Stimulated activated CD8-positive, alpha-beta memory T cell treated with anti-CD3 and anti-CD28 coated beads, Interleukin-4, amount 100 ng/mL, for 24 hours (primary cell): ENCODE results near the gene PLXNB2.
A peak's percentile ranks its signal among the peaks of the same experiment; 100 is the strongest.
"Not testable (repeated sequence)": the region's sequence is repeated elsewhere in the genome, so short reads cannot be mapped to it uniquely, and the experiment has no call there.

Experiments
- DNase-seq: peaks from one replicate; pipeline ENCODE4 v3.0.0-alpha.2; 2020; ENCODE audit warnings: low read depth

Gene PLXNB2

GRCh38 chr22:50325444-50326224, 18.2 kb upstream of the PLXNB2 start:
- no peak for DNase-seq

GRCh38 chr22:50323900-50324299, 16.5 kb upstream of the PLXNB2 start:
- no peak for DNase-seq

- not testable (repeated sequence) for DNase-seq
Measured at GRCh38 chr22:50322382-50323104, 15.1 kb upstream of the PLXNB2 start.

- no peak for DNase-seq
Measured at GRCh38 chr22:50320671-50321325, 13.4 kb upstream of the PLXNB2 start.

- DNase-seq: no peak
Measured at GRCh38 chr22:50320116-50320515, 12.7 kb upstream of the PLXNB2 start.

GRCh38 chr22:50319503-50319951, 12.1 kb upstream of the PLXNB2 start:
- DNase-seq: no peak

- no peak for DNase-seq
Measured at GRCh38 chr22:50318698-50319411, 11.4 kb upstream of the PLXNB2 start.

GRCh38 chr22:50318356-50318697, 10.9 kb upstream of the PLXNB2 start:
- no peak for DNase-seq

- DNase-seq: no peak
Measured at GRCh38 chr22:50317674-50318073, 10.2 kb upstream of the PLXNB2 start.

- DNase-seq: no peak
Measured at GRCh38 chr22:50317178-50317577, 9.7 kb upstream of the PLXNB2 start.

GRCh38 chr22:50316114-50317065, 8.9 kb upstream of the PLXNB2 start:
- DNase-seq: no peak

GRCh38 chr22:50315289-50316113, 8.1 kb upstream of the PLXNB2 start:
- DNase-seq: no peak

- DNase-seq: peak; percentile 71
Measured at GRCh38 chr22:50314455-50315288, 7.2 kb upstream of the PLXNB2 start.

GRCh38 chr22:50314081-50314454, 6.6 kb upstream of the PLXNB2 start:
- no peak for DNase-seq

GRCh38 chr22:50313600-50313999, 6.2 kb upstream of the PLXNB2 start:
- no peak for DNase-seq

GRCh38 chr22:50313021-50313420, 5.6 kb upstream of the PLXNB2 start:
- no peak for DNase-seq

- DNase-seq: no peak
Measured at GRCh38 chr22:50312371-50312770, 4.9 kb upstream of the PLXNB2 start.

- no peak for DNase-seq
Measured at GRCh38 chr22:50311606-50312351, 4.3 kb upstream of the PLXNB2 start.
